Measurements from ENCODE around the gene RETN. TPM values are rescaled to one million over a fixed set of nuclear protein-coding genes. Genes with fewer than 3 reads are reported as not detected.

Gene RETN
- total and polyA plus RNA-seq, 2 experiments from 2014 or later: not detected

- no peaks in the 10 kb centered on the region for H3K27me3 ChIP-seq (replicated peaks; ENCODE audit: insufficient read depth)
- H4K20me1 ChIP-seq (ENCODE audit: insufficient read depth): no peaks in the 10 kb centered on the region
- no peak for TF ChIP-seq EZH2phosphoT487 (IDR thresholded peaks at IDR 0.05; ENCODE audit: insufficient read depth, low read depth)
- TF ChIP-seq EZH2 (IDR thresholded peaks at IDR 0.05; ENCODE audit: insufficient read depth, poor library complexity, severe bottlenecking): no peak
- no peaks in the 10 kb centered on the region for H3K9me2 ChIP-seq (ENCODE audit: insufficient read depth)
- in situ Hi-C loops (cut with MboI): no loop called here
- no peaks in the 10 kb centered on the region for H3K9me3 ChIP-seq (ENCODE audit: low read depth)
- peak; percentile 48 for DNase-seq
- H3K4me1 ChIP-seq (ENCODE audit: insufficient read depth): peaks cover 14% of the 10 kb centered on the region
- H3K27ac ChIP-seq: peak overlapping the region; percentile 56
- WGBS, 2 experiments (ENCODE audit: low coverage in 1 of 2, low lambda C conversion rate in 2 of 2, missing lambda C conversion rate in 2 of 2): 7% methylated on average over 15 of the region's 15 CpGs
- peaks cover 70% of the 10 kb centered on the region for H3K79me2 ChIP-seq (ENCODE audit: insufficient read depth)
- peak overlapping the region; percentile 80 for H2AFZ ChIP-seq
- H3K4me3 ChIP-seq: peak overlapping the region; percentile 96
- no peaks in the 10 kb centered on the region for H3K36me3 ChIP-seq (ENCODE audit: low read depth)
- H3K4me2 ChIP-seq (ENCODE audit: unreplicated experiment): peak overlapping the region; percentile 89
- peak overlapping the region; percentile 100 for H3K9ac ChIP-seq
- no peaks in the 10 kb centered on the region for H3F3A ChIP-seq (ENCODE audit: insufficient read depth)
Observed at GRCh38 chr19:7628589-7629311, 40.1 kb upstream of the RETN start.

GRCh38 chr19:7629347-7630054 is 39.3 kb upstream of the RETN start, which contains the start of the genes PET100 and XAB2:
Gene PET100, plus strand, starts transcription at chr19:7629793. Its CDS starts 41 bp downstream, at chr19:7629834.
Gene XAB2, minus strand, starts transcription at chr19:7629545. Its CDS starts 18 bp downstream, at chr19:7629527.
- Histone ChIP-seq H3K4me1 (ENCODE audit: insufficient read depth) (peaks cover 14% of the 10 kb centered on the region), H3K79me2 (ENCODE audit: insufficient read depth) (peaks cover 70% of the 10 kb centered on the region), H3K27ac (peak within 1 kb of the TSS; percentile 74), H3K4me2 (ENCODE audit: unreplicated experiment) (peak within 1 kb of the TSS; percentile 97), H3K9me2 (ENCODE audit: insufficient read depth) (no peaks in the 10 kb centered on the region), H3K27me3 (replicated peaks; ENCODE audit: insufficient read depth) (no peaks in the 10 kb centered on the region), H4K20me1 (ENCODE audit: insufficient read depth) (no peaks in the 10 kb centered on the region), H3K9ac (peak within 1 kb of the TSS; percentile 100), H3K9me3 (ENCODE audit: low read depth) (no peaks in the 10 kb centered on the region), H3F3A (ENCODE audit: insufficient read depth) (no peaks in the 10 kb centered on the region), H2AFZ (peak within 1 kb of the TSS; percentile 80), H3K36me3 (ENCODE audit: low read depth) (no peaks in the 10 kb centered on the region), H3K4me3 (peak within 1 kb of the TSS; percentile 96)
- DNase-seq: peak; percentile 99
- TF ChIP-seq EZH2 (IDR thresholded peaks at IDR 0.05; ENCODE audit: insufficient read depth, poor library complexity, severe bottlenecking) (no peak), EZH2phosphoT487 (IDR thresholded peaks at IDR 0.05; ENCODE audit: insufficient read depth, low read depth) (no peak)
- 0 to 1% methylated on average over 38 to 40 of the region's 40 CpGs for WGBS, 2 experiments (ENCODE audit: low coverage in 1 of 2, low lambda C conversion rate in 2 of 2, missing lambda C conversion rate in 2 of 2)
- in situ Hi-C loops (cut with MboI): no loop called here

- H3K9ac ChIP-seq: no peak overlapping the region
- DNase-seq: no peak
- H2AFZ ChIP-seq: no peak overlapping the region
- H3K27ac ChIP-seq: no peak overlapping the region
- H3K9me3 ChIP-seq (ENCODE audit: low read depth): no peaks in the 10 kb centered on the region
- no peaks in the 10 kb centered on the region for H3K27me3 ChIP-seq (replicated peaks; ENCODE audit: insufficient read depth)
- H4K20me1 ChIP-seq (ENCODE audit: insufficient read depth): no peaks in the 10 kb centered on the region
- H3K4me2 ChIP-seq (ENCODE audit: unreplicated experiment): no peak overlapping the region
- no peak overlapping the region for H3K4me3 ChIP-seq
- no peaks in the 10 kb centered on the region for H3K36me3 ChIP-seq (ENCODE audit: low read depth)
- in situ Hi-C loops (cut with MboI): no loop called here
- no peaks in the 10 kb centered on the region for H3F3A ChIP-seq (ENCODE audit: insufficient read depth)
- H3K79me2 ChIP-seq (ENCODE audit: insufficient read depth): peaks cover 52% of the 10 kb centered on the region
- H3K9me2 ChIP-seq (ENCODE audit: insufficient read depth): no peaks in the 10 kb centered on the region
- peaks cover 14% of the 10 kb centered on the region for H3K4me1 ChIP-seq (ENCODE audit: insufficient read depth)
- 87 to 90% methylated on average over 8 to 12 of the region's 12 CpGs for WGBS, 2 experiments (ENCODE audit: low coverage in 1 of 2, low lambda C conversion rate in 2 of 2, missing lambda C conversion rate in 2 of 2)
- TF ChIP-seq EZH2 (IDR thresholded peaks at IDR 0.05; ENCODE audit: insufficient read depth, poor library complexity, severe bottlenecking): no peak
- no peak for TF ChIP-seq EZH2phosphoT487 (IDR thresholded peaks at IDR 0.05; ENCODE audit: insufficient read depth, low read depth)
Observed at GRCh38 chr19:7631577-7631976, 37.3 kb upstream of the RETN start.

- Histone ChIP-seq H3K36me3 (ENCODE audit: low read depth) (no peaks in the 10 kb centered on the region), H3F3A (ENCODE audit: insufficient read depth) (no peaks in the 10 kb centered on the region), H2AFZ (no peak overlapping the region), H3K4me2 (ENCODE audit: unreplicated experiment) (no peak overlapping the region), H3K9me3 (ENCODE audit: low read depth) (no peaks in the 10 kb centered on the region), H3K27ac (no peak overlapping the region), H3K4me1 (ENCODE audit: insufficient read depth) (peaks cover 14% of the 10 kb centered on the region), H3K27me3 (replicated peaks; ENCODE audit: insufficient read depth) (0 out of 2 replicates have a peak, but pooled peaks cover 3% of the 10 kb centered on the region), H3K9ac (no peak overlapping the region), H3K4me3 (no peak overlapping the region), H3K79me2 (ENCODE audit: insufficient read depth) (peaks cover 42% of the 10 kb centered on the region), H4K20me1 (ENCODE audit: insufficient read depth) (no peaks in the 10 kb centered on the region), H3K9me2 (ENCODE audit: insufficient read depth) (no peaks in the 10 kb centered on the region)
- 87 to 90% methylated on average over 28 to 40 of the region's 40 CpGs for WGBS, 2 experiments (ENCODE audit: low coverage in 1 of 2, low lambda C conversion rate in 2 of 2, missing lambda C conversion rate in 2 of 2)
- no peak for DNase-seq
- in situ Hi-C loops (cut with MboI): no loop called here
- TF ChIP-seq EZH2phosphoT487 (IDR thresholded peaks at IDR 0.05; ENCODE audit: insufficient read depth, low read depth): no peak
- TF ChIP-seq EZH2 (IDR thresholded peaks at IDR 0.05; ENCODE audit: insufficient read depth, poor library complexity, severe bottlenecking): no peak
Observed at GRCh38 chr19:7632340-7633203, 36.3 kb upstream of the RETN start.
